Measurements from ENCODE around the gene DLST. TPM values are rescaled to one million over a fixed set of nuclear protein-coding genes. Genes with fewer than 3 reads are reported as not detected.

DLST gene
- total RNA-seq, 1 experiment from 2014 or later = 145 TPM

- POLR2A ChIA-PET (ENCODE audit: low non-redundant PET) = no interaction called here
- CTCF ChIA-PET = no interaction called here
- no peaks in the 10 kb centered on the region for H3K4me1 ChIP-seq (ENCODE audit: insufficient read depth, low read length, poor library complexity, severe bottlenecking)
- TF ChIP-seq, protein P1, sequence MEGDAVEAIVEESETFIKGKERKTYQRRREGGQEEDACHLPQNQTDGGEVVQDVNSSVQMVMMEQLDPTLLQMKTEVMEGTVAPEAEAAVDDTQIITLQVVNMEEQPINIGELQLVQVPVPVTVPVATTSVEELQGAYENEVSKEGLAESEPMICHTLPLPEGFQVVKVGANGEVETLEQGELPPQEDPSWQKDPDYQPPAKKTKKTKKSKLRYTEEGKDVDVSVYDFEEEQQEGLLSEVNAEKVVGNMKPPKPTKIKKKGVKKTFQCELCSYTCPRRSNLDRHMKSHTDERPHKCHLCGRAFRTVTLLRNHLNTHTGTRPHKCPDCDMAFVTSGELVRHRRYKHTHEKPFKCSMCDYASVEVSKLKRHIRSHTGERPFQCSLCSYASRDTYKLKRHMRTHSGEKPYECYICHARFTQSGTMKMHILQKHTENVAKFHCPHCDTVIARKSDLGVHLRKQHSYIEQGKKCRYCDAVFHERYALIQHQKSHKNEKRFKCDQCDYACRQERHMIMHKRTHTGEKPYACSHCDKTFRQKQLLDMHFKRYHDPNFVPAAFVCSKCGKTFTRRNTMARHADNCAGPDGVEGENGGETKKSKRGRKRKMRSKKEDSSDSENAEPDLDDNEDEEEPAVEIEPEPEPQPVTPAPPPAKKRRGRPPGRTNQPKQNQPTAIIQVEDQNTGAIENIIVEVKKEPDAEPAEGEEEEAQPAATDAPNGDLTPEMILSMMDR (conservative IDR thresholded peaks at IDR 0.05; ENCODE audit: low read depth, low read length) = no peak
- no peak for TF ChIP-seq EZH2 (IDR thresholded peaks at IDR 0.05; ENCODE audit: borderline replicate concordance, low read depth, low read length, poor library complexity, severe bottlenecking)
- no peaks in the 10 kb centered on the region for H3K27me3 ChIP-seq (replicated peaks; ENCODE audit: insufficient read depth, low read depth, low read length, poor library complexity)
- H3K27ac ChIP-seq (ENCODE audit: low read depth, low read length, poor library complexity, severe bottlenecking) = no peak overlapping the region
- H3K9me3 ChIP-seq (ENCODE audit: low read depth, low read length, poor library complexity, severe bottlenecking) = no peaks in the 10 kb centered on the region
- DNase-seq (ENCODE audit: low spot score) = no peak
- H3K4me3 ChIP-seq (ENCODE audit: low read depth, low read length, poor library complexity, severe bottlenecking) = no peak overlapping the region
- no TSS peak for BruUV-seq (replicated peaks)
- no peaks in the 10 kb centered on the region for H3K36me3 ChIP-seq (ENCODE audit: insufficient read depth, low read length, poor library complexity, severe bottlenecking)
- intact Hi-C loops (cut with micrococcal nuclease; ENCODE audit: unreplicated experiment) = no loop called here
These were observed 14.9 kb upstream of the DLST start for GRCh38 chr14:74866708-74867389.

DNA sequence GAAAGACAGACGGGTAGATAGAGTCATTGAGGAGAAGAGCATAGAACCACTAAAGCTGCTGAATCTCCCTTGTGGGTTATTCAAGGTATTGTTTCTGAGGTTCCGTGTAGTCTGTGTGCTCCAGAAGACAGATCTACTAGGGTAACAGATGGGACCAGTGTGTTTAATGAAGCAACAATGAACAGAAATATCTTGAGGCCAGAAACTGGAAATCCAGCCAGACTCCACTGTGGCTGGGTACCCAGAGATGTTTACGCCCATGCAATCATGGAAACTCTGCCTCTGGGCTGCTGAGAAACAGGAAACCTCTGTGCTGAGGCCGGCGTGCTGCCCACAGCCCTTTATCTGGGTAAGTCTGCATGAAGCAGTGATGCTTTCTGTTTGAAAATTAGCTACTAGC lies 14.0 kb upstream of the DLST start:
- no peak for TF ChIP-seq EZH2 (IDR thresholded peaks at IDR 0.05; ENCODE audit: borderline replicate concordance, low read depth, low read length, poor library complexity, severe bottlenecking)
- TF ChIP-seq, protein P1 (conservative IDR thresholded peaks at IDR 0.05; ENCODE audit: low read depth, low read length) = no peak
- no peak for DNase-seq (ENCODE audit: low spot score)
- no peaks in the 10 kb centered on the region for H3K27me3 ChIP-seq (replicated peaks; ENCODE audit: insufficient read depth, low read depth, low read length, poor library complexity)
- no peaks in the 10 kb centered on the region for H3K36me3 ChIP-seq (ENCODE audit: insufficient read depth, low read length, poor library complexity, severe bottlenecking)
- no peak overlapping the region for H3K4me3 ChIP-seq (ENCODE audit: low read depth, low read length, poor library complexity, severe bottlenecking)
- H3K9me3 ChIP-seq (ENCODE audit: low read depth, low read length, poor library complexity, severe bottlenecking) = no peaks in the 10 kb centered on the region
- ChIA-PET POLR2A (ENCODE audit: low non-redundant PET) (no interaction called here), CTCF (interaction anchor here (1.2 kb wide), 1 partner anchor 11 kb away, joined by 8 read pairs; no protein-coding TSS in a partner anchor)
- no TSS peak for BruUV-seq (replicated peaks)
- H3K27ac ChIP-seq (ENCODE audit: low read depth, low read length, poor library complexity, severe bottlenecking) = no peak overlapping the region
- no peaks in the 10 kb centered on the region for H3K4me1 ChIP-seq (ENCODE audit: insufficient read depth, low read length, poor library complexity, severe bottlenecking)
- intact Hi-C loops (cut with micrococcal nuclease; ENCODE audit: unreplicated experiment) = no loop called here

DNA sequence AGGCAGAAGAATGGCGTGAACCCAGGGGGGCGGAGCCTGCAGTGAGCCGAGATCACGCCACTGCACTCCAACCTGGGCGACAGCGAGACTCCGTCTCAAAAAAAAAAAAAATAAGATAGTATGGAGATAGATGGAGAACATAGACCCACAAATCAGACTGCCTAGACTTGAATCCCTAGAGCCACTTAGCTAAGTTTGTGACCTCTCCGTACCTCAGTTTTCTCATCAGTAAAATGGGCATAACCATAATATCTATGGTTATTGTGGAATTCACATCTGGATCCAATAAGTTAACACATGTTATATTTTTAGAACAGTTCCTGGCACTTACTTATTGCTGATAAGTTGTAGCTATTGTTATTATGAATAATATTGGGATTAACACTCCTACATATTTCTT lies 13.0 kb upstream of the DLST start:
- TF ChIP-seq, protein P1 (conservative IDR thresholded peaks at IDR 0.05; ENCODE audit: low read depth, low read length) = no peak
- TF ChIP-seq EZH2 (IDR thresholded peaks at IDR 0.05; ENCODE audit: borderline replicate concordance, low read depth, low read length, poor library complexity, severe bottlenecking) = no peak
- Histone ChIP-seq H3K27ac (ENCODE audit: low read depth, low read length, poor library complexity, severe bottlenecking) (no peak overlapping the region), H3K27me3 (replicated peaks; ENCODE audit: insufficient read depth, low read depth, low read length, poor library complexity) (no peaks in the 10 kb centered on the region), H3K4me3 (ENCODE audit: low read depth, low read length, poor library complexity, severe bottlenecking) (no peak overlapping the region), H3K9me3 (ENCODE audit: low read depth, low read length, poor library complexity, severe bottlenecking) (no peaks in the 10 kb centered on the region), H3K4me1 (ENCODE audit: insufficient read depth, low read length, poor library complexity, severe bottlenecking) (no peaks in the 10 kb centered on the region), H3K36me3 (ENCODE audit: insufficient read depth, low read length, poor library complexity, severe bottlenecking) (no peaks in the 10 kb centered on the region)
- intact Hi-C loops (cut with micrococcal nuclease; ENCODE audit: unreplicated experiment) = no loop called here
- DNase-seq (ENCODE audit: low spot score) = no peak
- POLR2A ChIA-PET (ENCODE audit: low non-redundant PET) = no interaction called here
- CTCF ChIA-PET = interaction anchor here (1.2 kb wide), 1 partner anchor 10 kb away, joined by 8 read pairs; no protein-coding TSS in a partner anchor
- no TSS peak for BruUV-seq (replicated peaks)

Measured in A673 (cell line).